HG03432 (cell line): Measurements from ENCODE around the gene COG3.
A peak's percentile ranks its signal among the peaks of the same experiment; 100 is the strongest.
"Not testable (repeated sequence)": the region's sequence is repeated elsewhere in the genome, so short reads cannot be mapped to it uniquely, and the experiment has no call there.

Experiments used
- ATAC-seq: cut with Tn5 transposase; IDR thresholded peaks from one replicate; pipeline ENCODE4 v1.9.1; 2021; ENCODE audit warnings: mild to moderate bottlenecking, moderate library complexity; ENCODE audit not compliant: unreplicated experiment

The COG3 gene, protein sequence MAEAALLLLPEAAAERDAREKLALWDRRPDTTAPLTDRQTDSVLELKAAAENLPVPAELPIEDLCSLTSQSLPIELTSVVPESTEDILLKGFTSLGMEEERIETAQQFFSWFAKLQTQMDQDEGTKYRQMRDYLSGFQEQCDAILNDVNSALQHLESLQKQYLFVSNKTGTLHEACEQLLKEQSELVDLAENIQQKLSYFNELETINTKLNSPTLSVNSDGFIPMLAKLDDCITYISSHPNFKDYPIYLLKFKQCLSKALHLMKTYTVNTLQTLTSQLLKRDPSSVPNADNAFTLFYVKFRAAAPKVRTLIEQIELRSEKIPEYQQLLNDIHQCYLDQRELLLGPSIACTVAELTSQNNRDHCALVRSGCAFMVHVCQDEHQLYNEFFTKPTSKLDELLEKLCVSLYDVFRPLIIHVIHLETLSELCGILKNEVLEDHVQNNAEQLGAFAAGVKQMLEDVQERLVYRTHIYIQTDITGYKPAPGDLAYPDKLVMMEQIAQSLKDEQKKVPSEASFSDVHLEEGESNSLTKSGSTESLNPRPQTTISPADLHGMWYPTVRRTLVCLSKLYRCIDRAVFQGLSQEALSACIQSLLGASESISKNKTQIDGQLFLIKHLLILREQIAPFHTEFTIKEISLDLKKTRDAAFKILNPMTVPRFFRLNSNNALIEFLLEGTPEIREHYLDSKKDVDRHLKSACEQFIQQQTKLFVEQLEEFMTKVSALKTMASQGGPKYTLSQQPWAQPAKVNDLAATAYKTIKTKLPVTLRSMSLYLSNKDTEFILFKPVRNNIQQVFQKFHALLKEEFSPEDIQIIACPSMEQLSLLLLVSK

DNA sequence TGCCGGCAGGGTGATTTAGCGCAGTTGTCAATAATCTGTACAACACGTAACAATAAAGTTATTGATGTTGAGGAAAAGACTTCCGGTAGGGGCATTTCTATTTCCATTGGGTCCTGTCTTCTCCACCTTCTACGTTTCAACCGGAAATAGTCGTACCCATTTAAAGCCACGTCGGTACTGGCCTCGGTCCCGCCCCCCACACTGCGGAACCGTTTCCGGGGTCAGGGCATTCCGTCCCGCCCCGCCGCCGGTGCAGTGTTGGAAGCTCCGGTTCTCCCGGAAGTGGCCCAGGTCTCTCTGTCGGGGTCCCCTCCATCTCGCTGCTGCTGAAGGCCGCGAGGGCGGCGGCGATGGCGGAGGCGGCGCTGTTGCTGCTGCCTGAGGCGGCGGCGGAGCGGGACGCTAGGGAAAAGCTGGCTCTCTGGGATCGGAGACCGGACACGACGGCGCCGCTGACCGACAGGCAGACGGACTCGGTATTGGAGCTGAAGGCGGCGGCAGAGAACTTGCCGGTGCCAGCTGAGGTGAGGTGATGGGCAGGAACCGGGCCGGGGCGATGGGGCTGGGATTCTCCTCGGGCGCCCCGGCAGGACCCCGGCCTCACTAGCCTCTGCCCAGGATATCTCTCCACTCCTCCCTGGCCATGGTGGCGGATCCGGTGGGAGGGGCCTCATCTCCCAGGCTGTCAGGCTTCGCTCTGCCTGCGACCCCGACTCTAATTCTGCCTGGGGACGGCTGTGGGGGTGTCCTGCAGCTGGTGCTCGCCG lies at the start of gene COG3:
TSS of gene COG3 (plus strand) at position 253 of the 767 bp plus-strand sequence. CDS start at position 351, 98 bp downstream.
- peak; percentile 93 for ATAC-seq

DNA sequence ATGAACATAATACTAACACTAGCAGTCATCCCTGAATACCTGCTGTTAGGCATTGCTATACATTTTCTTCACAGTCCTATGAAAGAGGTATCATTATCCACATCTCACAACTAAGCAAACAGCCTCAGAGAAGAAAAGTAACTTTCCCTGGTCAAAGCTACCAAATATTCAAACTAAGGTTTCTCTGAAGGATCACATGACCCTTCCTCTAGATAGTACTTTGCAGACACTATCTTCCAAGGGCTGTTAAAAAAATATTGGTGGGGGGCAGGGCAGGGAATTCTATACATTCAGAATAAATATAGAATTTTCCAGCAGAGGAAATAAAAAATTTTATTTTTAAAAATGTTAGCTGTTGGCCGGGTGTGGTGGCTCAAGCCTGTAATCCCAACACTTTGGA lies 49.6 kb upstream of the COG3 start:
- no peak for ATAC-seq

DNA sequence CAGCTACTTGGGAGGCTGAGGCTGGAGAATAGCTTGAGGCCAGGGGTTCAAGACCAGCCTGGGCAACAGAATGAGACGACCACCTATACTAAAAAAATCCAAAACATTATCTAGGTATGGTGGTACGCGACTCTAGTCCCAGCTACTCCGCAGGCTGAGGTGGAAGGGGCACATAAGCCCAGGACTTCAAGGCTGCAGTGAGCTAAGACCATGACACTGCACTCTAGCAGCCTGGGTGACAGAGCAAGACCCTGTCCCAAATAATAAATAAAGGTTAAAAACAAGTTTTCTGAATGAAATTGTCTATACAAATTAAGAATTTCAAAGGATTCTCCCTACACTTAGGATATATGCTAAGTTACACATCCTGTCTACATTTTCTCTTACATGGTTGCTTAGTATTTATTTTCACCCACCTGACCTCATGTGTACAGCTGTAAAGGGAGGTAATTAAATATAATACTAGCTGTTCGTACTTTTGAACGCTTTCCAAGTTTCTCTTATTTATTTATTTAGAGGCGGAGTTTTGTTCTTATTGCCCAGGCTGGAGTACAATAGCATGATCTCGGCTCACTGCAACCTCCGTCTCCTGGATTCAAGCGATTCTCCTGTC lies 48.1 kb upstream of the COG3 start:
- ATAC-seq: no peak

DNA sequence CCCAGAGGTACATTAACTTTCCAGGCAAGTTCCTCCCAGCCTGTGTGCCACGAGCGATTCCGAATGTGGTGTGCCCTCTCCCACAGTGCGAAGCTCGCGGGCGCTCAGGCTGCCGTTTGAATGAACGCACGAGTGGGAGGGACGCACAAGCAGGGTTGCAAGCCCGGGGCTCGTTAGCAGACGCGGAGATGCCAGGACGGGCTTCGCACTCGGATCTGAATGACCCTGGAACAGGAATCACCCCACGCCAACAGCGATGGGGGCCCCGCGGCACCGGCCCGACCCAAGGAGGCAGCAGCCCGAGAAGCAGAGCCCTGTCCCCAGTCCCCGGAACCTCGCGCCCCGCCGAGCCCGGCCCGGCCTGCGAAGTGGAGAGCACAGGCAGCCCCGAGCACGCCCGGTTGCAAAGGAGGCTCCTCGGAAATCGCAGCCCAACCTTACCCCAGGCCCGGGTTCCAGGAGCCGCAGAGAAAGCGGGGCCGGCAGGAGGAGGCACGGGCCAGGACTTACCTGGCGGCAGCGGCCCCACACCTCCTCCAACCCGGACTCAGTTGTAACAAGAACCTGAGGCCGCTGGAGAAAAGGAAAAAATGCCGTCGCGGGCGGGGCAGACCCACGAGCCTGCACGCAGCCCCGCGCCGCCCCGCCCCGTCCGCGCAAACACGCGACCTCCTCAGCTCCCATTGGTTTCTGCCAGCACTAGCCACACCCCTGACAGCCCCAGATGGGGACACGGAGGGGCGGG lies 46.8 kb upstream of the COG3 start, which contains the start of gene SLC25A30:
TSS of gene SLC25A30 (minus strand) at position 584 of the 745 bp plus-strand sequence. CDS start 6,948 bp downstream, outside the sequence.
- peak; percentile 94 for ATAC-seq

DNA sequence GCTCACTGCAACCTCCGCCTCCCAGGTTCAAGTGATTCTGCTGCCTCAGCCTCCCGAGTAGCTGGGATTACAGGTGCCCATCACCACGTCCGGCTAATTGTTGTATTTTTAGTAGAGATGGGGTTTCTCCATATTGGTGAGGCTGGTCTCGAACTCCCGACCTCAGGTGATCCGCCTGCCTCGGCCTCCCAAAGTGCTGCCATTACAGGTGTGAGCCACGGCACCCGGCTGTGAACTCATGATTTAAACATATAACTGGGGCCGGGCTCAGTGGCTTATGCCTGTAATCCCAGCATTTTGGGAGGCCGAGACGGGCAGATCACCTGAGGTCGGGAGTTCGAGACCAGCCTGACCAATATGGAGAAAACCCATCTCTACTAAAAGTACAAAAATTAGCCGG lies 45.4 kb upstream of the COG3 start:
- ATAC-seq: not testable (repeated sequence)

DNA sequence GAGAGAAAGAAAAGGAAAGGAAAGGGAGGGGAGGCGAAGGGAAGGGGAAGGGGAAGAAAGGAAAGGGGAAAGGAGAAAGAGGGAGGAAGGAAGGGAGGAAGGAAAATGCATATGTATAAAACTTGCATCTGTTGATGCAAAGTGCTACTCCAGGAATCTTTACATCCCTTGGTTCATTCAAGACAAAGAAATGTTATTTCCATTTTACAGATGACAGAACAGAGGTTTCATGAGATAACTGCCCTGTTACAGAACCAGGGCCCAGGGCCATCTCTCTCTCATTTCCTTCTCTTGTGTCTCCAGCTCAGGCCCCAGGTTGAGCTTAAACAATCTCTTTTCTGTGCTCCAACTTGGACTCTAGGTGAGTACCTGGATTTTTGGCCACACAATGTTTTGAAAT lies 44.8 kb upstream of the COG3 start:
- ATAC-seq: no peak

DNA sequence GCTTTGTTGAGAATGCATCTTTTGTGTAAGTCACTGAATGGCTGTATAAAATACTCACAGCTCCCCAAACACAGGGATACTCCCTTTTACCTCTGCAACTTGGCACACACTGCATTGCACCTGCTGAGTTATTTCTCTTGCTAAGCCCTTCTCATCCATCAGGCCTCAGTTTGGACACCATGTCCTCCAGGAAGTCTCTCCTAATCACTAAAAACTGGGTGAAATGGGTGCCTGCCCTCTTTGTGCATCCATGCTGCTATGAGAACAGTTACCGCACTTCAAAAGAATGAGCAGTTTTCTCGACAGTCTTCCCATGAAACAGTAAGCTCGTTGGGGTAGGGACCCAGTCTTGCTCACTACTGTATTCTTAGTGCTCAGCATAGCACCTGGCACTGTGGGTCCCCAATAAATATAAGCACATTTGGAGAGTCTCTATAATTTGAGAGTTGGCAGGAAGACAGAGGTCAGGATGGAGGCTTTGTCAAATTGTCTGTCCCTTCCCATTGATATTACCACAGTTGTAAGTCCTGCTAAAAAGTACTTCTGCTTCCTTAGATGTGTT lies 41.9 kb upstream of the COG3 start:
- no peak for ATAC-seq

DNA sequence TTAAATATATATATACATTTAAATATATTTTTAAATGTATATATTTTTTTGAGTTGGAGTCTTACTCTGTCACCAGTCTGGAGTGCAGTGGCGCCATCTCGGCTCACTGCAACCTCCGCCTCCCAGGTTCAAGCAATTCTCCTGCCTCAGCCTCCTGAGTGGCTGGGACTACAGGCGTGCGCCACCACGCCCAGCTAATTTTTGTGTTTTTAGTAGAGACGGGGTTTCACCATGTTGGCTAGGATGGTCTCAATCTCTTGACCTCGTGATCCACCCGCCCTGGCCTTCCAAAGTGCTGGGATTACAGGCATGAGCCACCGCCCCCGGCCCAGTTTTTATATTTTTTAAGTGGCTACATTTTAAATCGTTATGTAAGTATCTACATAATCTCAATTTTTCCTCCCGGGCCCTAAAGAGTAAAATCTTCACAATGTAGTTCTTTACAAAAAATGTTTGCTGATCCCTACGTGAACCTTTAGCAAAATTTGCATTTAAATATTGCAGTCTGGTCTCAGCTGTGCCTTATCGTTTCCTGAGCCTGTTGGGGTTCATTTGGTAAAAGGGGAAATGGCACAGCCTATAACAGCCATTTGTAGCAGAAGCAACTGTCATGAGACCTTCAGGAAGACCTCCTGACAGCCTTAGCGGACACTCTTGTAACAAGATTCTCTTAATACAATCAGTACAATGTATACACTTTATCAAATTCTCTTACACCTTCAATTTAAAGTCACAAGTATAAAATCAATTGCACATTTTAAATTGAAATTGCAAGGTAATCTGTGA lies 38.5 kb upstream of the COG3 start:
- not testable (repeated sequence) for ATAC-seq

DNA sequence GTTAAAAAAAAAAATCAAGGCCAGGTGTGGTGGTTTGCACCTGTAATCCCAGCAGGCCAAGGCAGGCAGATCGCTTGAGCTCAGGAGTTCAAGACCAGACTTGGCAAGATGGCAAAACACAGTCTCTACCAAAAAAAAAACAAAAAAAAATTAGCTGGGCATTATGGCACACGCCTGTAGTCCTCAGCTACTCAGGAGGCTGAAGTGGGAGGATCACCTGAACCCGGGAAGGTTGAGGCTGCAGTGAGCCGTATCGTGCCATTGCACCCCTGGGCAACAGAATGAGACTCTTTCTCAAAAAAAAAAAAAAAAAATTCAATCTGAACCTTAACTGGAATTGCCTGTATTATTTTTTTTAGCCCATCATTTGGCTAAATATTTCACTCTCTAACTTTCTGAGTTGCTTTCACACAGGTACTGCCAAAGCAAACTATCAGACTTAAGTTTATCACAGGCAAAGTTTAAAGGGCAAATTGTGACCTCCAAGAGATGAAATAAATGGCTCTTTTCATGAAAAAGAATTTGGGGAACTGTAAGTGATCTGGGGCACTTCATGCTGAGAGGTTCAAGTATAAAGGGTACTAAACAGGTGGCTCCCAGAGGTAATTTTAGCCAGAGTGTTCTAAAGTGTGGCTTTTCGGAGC lies 31.9 kb upstream of the COG3 start:
- no peak for ATAC-seq

DNA sequence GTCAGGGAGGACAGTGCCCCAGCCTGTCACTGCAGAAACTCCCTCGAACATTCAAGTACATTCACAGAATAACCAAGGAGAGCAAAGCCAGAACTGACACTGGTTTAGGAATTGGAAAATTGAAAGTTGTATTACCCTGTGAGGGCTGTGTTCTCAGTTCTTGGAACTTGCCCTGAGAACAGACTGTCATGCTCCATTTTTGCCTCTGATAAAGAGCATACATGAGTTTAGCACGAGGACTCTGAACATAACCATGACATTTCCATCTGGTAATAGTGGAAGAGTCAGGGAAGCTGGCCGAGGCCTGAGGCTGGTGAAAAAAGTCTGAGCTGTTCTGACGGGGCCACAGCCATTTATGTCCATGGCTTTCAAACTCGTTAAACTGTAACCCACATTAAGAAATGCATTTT lies 31.4 kb upstream of the COG3 start:
- ATAC-seq: no peak

DNA sequence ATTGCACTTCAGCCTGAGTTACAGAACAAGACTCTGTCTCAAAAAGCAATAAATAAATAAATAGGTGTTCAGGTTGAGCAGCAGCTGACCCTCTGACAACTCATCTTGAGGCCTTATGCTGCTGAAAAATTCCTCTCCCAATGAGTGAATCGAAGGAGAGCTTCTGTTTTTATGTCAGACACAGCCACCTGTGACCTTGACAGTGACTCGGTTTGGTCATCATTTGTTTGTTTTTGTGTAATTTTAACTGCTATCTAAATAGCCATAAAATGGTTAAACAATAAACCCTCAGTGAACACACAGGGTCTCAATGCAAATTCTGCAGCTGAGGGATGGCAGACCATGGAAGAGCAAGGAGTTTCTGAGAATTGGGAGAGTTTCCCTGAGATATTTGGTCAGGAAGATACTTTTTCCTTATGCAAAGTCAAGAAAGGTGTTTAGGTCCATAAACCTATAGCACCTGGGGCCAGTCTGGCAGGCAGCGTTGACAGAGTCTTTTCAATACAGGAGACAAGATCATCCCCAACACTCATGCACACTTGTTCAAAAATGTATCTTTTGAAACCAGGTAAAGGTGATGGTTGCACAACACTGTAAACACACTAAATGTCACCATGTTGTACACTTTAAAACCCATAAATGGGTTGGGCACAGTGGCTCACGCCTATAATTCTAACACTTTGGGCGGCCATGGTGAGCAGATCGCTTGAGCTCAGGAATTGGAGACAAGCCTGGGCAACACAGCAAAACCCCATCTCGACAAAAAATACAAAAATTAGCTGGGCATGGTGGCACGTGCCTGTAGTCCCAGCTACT lies 30.0 kb upstream of the COG3 start:
- ATAC-seq: no peak

DNA sequence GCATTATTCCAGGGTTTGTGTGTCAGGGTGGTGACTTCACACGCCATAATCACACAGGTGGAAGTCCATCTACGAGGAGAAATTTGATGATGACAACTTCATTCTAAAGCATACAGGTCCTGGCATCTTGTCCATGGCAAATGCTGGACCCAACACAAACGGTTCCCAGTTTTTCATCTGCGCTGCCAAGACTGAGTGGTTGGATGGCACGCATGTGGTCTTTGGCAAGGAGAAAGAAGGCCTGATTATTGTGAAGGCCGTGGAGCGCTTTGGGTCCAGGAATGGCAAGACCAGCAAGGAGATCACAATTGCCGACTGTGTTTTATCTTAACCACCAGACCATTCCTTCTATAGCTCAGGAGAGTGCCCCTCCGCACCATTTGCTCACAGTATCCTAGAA lies 28.4 kb upstream of the COG3 start:
- no peak for ATAC-seq

DNA sequence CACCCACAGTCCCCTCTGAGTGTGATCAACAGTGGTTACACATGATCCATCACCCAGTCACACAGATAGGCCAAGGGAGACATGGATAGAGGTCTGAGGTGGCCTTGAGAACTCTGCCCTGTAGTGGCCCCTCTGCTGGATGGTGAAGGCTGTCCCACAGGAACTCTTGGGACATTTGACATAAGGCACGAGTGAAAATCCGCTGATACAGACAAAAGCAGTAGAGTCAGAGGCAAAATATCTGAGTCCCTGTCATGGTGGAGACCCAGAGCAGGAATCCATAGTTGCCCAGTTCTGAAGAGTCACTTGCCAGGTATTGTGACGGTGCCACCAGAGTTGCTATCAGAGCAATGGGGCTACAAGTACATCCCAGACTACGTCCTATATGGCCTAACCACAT lies 27.8 kb upstream of the COG3 start:
- ATAC-seq: no peak

DNA sequence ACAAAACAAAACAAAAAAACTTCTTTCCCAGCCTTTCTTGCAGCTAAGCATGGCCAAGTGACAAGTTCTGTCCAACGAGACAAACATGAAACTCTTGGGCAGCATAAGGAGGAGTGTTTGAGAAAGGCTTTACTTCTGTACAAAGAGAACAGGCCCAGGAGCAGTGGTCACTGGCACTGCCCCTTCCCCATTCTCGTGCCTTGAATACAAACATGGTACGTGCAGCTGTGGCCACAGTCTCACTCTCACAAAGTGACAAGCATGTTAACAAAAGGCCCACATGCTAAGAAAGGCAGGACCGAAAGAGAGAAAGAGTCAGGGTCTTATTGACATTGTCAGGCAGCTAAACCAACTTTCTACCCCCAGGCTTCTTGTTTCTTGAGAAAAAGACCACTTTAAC lies 26.8 kb upstream of the COG3 start:
- no peak for ATAC-seq

DNA sequence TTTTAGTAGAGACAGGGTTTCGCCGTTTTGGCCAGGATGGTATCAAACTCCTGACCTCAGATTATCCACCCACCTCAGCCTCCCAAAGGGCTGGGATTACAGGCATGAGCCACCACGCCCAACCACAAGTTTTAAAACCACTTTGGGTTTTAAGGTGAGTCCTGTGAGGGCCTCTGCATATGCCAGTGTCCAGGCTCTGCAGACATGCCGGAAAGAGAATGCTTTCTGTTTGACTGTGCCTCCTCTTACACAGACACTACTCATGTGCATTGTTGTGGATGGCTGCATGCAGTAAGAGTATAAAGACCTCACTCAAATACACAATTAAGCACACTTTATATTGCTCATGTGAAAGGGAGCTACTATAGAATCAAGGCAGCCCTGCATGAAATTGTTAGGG lies 25.7 kb upstream of the COG3 start:
- no peak for ATAC-seq

DNA sequence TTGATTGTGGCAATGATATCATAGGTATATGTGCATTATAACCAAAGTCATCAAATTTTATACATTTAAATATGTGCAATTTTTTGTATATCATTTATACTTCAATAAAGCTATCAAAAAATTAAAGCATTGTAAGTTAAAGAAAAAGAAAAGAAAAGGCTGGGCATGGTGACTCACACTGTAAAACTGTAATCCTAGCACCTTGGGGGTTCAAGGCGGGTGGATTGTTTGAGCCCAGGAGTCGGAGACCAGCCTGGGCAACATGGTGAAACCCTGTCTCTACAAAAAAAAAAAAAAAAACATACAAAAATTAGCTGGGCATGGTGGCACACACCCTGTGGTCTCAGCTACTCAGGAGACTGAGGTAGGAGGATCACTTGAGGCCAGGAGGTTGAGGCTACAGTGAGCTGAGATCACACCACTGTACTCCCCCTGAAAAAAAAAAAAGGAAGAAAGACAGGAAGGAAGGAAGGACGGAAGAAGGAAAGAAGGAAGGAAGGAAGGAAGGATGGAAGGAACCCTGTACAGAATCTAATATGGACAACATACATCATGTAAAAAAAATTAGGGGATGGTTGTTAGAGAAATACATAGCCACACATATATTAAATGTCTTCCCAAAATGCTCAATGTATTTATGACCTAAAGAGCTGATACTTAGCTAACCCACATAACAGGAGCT lies 24.8 kb upstream of the COG3 start:
- ATAC-seq: no peak

DNA sequence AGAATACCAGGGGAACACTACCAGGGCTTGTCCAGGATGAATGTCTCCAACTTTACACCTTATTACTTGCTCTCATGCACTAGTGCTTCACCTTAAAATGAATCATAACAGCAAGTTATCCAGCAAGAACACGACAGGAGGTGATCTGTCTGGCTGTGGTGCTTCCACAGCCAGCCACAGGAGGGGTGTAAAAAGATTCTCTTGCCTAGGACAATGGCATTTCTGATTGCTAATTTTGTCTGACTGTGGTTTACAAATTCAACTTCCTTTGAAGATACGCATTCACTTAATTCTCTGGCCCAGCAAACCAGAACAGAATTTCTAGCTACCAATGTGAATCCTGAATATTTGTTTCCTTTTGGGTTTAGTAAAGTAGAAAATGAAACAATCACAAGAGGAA lies 23.1 kb upstream of the COG3 start:
- no peak for ATAC-seq
